ENCODE measurements around the gene TVP23C. TPM values are rescaled to one million over a fixed set of nuclear protein-coding genes. Genes with fewer than 3 reads are reported as not detected.
"Not testable (repeated sequence)": the region's sequence is repeated elsewhere in the genome, so short reads cannot be mapped to it uniquely, and the experiment has no call there.

The TVP23C gene
- total RNA-seq, 1 experiment from 2014 or later: 16.9 TPM

DNA sequence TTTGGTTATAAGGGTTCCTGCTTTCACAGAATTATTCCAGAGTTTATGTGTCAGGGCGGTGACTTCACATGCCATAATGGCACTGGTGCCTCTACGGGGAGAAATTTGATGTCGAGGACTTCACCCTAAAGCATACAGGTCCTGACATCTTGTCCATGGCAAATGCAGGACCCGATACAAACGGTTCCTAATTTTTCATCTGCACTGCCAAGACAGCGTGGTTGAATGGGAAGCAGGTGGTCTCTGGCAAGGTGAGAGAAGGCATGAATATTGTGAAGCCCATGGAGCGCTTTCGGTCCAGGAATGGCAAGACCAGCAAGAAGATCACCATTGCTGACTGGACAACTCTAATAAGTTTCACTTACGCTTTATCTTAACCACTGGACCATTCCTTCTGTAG lies 56.3 kb downstream of the TVP23C start:
- no peak overlapping the region for H3K27ac Mint-ChIP-seq

DNA sequence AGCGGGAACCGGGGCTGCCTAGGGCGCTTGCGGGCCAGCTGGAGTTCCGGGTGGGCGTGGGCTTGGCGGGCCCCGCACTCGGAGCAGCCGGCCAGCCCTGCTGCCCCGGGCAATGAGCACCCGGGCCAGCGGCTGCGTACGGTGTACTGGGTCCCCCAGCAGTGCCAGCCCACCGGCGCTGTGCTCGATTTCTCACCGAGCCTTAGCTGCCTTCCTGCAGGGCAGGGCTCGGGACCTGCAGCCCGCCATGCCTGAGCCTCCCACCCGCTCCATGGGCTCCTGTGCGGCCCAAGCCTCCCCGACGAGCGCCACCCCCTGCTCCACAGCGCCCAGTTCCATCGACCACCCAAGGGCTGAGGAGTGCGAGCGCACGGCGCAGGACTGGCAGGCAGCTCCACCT lies 57.6 kb downstream of the TVP23C start:
- not testable (repeated sequence) for H2AK5ac ChIP-seq (ENCODE audit: insufficient read length, low read length); H3K23ac ChIP-seq (ENCODE audit: insufficient read length, low read depth, low read length); H3K14ac ChIP-seq (ENCODE audit: insufficient read depth, low read length); H2BK5ac ChIP-seq (ENCODE audit: insufficient read length, low read length); H3K27ac ChIP-seq (ENCODE audit: insufficient read length, low read depth, low read length); H3K56ac ChIP-seq (ENCODE audit: insufficient read length, low read depth, low read length); H3K9me3 Mint-ChIP-seq; H3K18ac ChIP-seq (ENCODE audit: insufficient read length, low read depth, low read length); H3K4ac ChIP-seq (ENCODE audit: low read depth, low read length); H3K23me2 ChIP-seq (ENCODE audit: insufficient read length, low read depth, low read length, poor library complexity, severe bottlenecking); H2BK15ac ChIP-seq (ENCODE audit: low read depth, low read length); H3T11ph ChIP-seq (ENCODE audit: low read length); H2AFZ ChIP-seq (ENCODE audit: low read length); H3K9ac ChIP-seq (ENCODE audit: extremely low read depth, insufficient read length, low read length); H3K79me1 ChIP-seq (ENCODE audit: insufficient read depth, low read depth, low read length, poor library complexity, severe bottlenecking); H3K4me3 Mint-ChIP-seq; H4K5ac ChIP-seq (ENCODE audit: insufficient read length, low read depth, low read length); H2BK12ac ChIP-seq (ENCODE audit: insufficient read length, low read depth, low read length); H3K27me3 ChIP-seq (ENCODE audit: insufficient read depth, low read length); H4K91ac ChIP-seq (ENCODE audit: insufficient read length, low read depth, low read length); H4K8ac ChIP-seq (replicated peaks; ENCODE audit: insufficient read length, low read depth, low read length); H3K9me3 ChIP-seq (ENCODE audit: control insufficient read depth, low read depth, low read length); H3K79me2 ChIP-seq (ENCODE audit: insufficient read depth, low read length); H2BK20ac ChIP-seq (ENCODE audit: low read depth, low read length, poor library complexity, severe bottlenecking); H2BK120ac ChIP-seq (ENCODE audit: low read depth, low read length, poor library complexity, severe bottlenecking); H3K4me2 ChIP-seq (ENCODE audit: insufficient read depth, insufficient read length, low read length); H3K4me1 ChIP-seq (ENCODE audit: insufficient read depth, low read length); DNase-seq; H4K20me1 ChIP-seq (ENCODE audit: control insufficient read depth, insufficient read depth, insufficient read length); H3K27me3 Mint-ChIP-seq (ENCODE audit: low read depth); H3K27ac Mint-ChIP-seq
- Mint-ChIP-seq H3K4me1 (peaks cover 12 to 14% of the 10 kb centered on the region in 2 experiments), H3K36me3 (ENCODE audit: insufficient read depth in 1 of 3, low read depth in 3 of 3) (peaks cover 30 to 50% (median 36%) of the 10 kb centered on the region in 3 experiments)
- no CpG with 5 or more reads among the region's 32 CpGs for WGBS (ENCODE audit: extremely low coverage, insufficient read length, low lambda C conversion rate)

More for the DNA sequence above, 56.3 kb downstream of the TVP23C start:
- Mint-ChIP-seq H3K9me3 (no peaks in the 10 kb centered on the region), H3K36me3 (ENCODE audit: insufficient read depth in 1 of 3, low read depth in 3 of 3) (peaks cover 25 to 46% (median 27%) of the 10 kb centered on the region in 3 experiments), H3K4me1 (peaks cover 12 to 13% of the 10 kb centered on the region in 2 experiments), H3K27me3 (ENCODE audit: low read depth) (no peaks in the 10 kb centered on the region), H3K4me3 (no peak overlapping the region)
- Histone ChIP-seq H3K79me2 (ENCODE audit: insufficient read depth, low read length) (no peaks in the 10 kb centered on the region), H2BK5ac (ENCODE audit: insufficient read length, low read length) (no peak overlapping the region), H2BK20ac (ENCODE audit: low read depth, low read length, poor library complexity, severe bottlenecking) (no peak overlapping the region), H4K8ac (replicated peaks; ENCODE audit: insufficient read length, low read depth, low read length) (no peak overlapping the region), H2BK120ac (ENCODE audit: low read depth, low read length, poor library complexity, severe bottlenecking) (no peak overlapping the region), H2BK12ac (ENCODE audit: insufficient read length, low read depth, low read length) (no peak overlapping the region), H3K9ac (ENCODE audit: extremely low read depth, insufficient read length, low read length) (no peak overlapping the region), H3K14ac (ENCODE audit: insufficient read depth, low read length) (no peak overlapping the region), H3K4ac (ENCODE audit: low read depth, low read length) (no peak overlapping the region), H3K23ac (ENCODE audit: insufficient read length, low read depth, low read length) (no peak overlapping the region), H3K27ac (ENCODE audit: insufficient read length, low read depth, low read length) (no peak overlapping the region), H3K18ac (ENCODE audit: insufficient read length, low read depth, low read length) (no peak overlapping the region), H2AFZ (ENCODE audit: low read length) (no peak overlapping the region), H2BK15ac (ENCODE audit: low read depth, low read length) (no peak overlapping the region), H3K4me1 (ENCODE audit: insufficient read depth, low read length) (no peaks in the 10 kb centered on the region; the same call in 1 of the 2 replicates), H3K9me3 (ENCODE audit: control insufficient read depth, low read depth, low read length) (no peaks in the 10 kb centered on the region), H3K4me2 (ENCODE audit: insufficient read depth, insufficient read length, low read length) (no peak overlapping the region), H4K91ac (ENCODE audit: insufficient read length, low read depth, low read length) (no peak overlapping the region), H4K5ac (ENCODE audit: insufficient read length, low read depth, low read length) (no peak overlapping the region), H3K79me1 (ENCODE audit: insufficient read depth, low read depth, low read length, poor library complexity, severe bottlenecking) (no peaks in the 10 kb centered on the region), H3K56ac (ENCODE audit: insufficient read length, low read depth, low read length) (no peak overlapping the region), H4K20me1 (ENCODE audit: control insufficient read depth, insufficient read depth, insufficient read length) (no peaks in the 10 kb centered on the region), H3T11ph (ENCODE audit: low read length) (no peak overlapping the region), H3K23me2 (ENCODE audit: insufficient read length, low read depth, low read length, poor library complexity, severe bottlenecking) (no peaks in the 10 kb centered on the region), H2AK5ac (ENCODE audit: insufficient read length, low read length) (no peak overlapping the region), H3K27me3 (ENCODE audit: insufficient read depth, low read length) (no peaks in the 10 kb centered on the region)
- WGBS (ENCODE audit: extremely low coverage, insufficient read length, low lambda C conversion rate): no CpG with 5 or more reads among the region's 9 CpGs
- TF ChIP-seq, protein P1, sequence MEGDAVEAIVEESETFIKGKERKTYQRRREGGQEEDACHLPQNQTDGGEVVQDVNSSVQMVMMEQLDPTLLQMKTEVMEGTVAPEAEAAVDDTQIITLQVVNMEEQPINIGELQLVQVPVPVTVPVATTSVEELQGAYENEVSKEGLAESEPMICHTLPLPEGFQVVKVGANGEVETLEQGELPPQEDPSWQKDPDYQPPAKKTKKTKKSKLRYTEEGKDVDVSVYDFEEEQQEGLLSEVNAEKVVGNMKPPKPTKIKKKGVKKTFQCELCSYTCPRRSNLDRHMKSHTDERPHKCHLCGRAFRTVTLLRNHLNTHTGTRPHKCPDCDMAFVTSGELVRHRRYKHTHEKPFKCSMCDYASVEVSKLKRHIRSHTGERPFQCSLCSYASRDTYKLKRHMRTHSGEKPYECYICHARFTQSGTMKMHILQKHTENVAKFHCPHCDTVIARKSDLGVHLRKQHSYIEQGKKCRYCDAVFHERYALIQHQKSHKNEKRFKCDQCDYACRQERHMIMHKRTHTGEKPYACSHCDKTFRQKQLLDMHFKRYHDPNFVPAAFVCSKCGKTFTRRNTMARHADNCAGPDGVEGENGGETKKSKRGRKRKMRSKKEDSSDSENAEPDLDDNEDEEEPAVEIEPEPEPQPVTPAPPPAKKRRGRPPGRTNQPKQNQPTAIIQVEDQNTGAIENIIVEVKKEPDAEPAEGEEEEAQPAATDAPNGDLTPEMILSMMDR (conservative IDR thresholded peaks at IDR 0.05): no peak
- DNase-seq: no peak

Data from H9 (cell line).